ENCODE data around the gene HOXB1. TPM values are rescaled to one million over a fixed set of nuclear protein-coding genes. Genes with fewer than 3 reads are reported as not detected.
A peak's percentile ranks its signal among the peaks of the same experiment; 100 is the strongest.

HOXB1 gene
- total RNA-seq, 2 donors from 2014 or later, result not detected

DNA sequence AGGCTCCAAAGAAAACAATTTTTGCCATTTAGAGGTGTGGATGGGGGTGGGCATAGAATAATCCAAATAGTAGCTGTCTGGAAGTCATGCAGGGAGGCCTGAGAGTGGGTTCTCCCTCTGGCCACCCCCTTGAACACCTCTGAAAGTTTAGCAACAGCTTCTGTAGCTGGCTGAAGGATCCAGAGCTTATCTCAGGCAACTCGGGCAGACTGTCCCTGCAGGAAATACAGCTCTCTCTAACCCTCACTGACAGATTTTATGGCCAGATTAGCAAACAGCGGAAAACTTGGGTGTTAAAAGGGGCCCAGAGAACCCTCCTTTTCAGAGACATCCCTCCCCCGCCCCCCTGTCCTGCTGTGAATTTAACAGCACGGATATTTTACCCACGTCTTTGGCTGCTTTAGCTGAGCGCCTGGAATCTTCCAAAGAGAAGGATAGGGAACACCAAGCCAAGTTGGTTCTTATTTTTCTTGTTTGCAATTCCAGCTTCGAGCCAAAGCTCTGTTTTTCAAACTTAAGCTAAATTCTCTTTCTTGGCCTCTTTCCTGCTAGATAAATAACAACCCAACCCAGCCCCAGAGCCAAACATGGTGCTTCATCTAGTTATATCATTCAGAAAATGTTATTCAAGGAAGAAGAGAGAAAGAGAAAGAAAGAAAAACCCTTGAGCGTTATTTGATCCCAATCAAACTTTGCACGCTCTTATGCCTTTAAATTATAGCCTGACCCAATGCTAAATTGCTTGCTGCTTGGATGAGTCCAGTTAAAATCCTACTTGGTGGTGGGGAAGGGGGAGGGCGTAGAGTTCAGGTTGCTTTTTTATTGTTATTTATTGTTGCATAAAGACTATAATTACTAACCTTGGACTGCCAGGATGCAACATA is 16.4 kb upstream of the HOXB1 start:
- ATAC-seq, result no peak
- no peaks in the 10 kb centered on the region for H3K27me3 Mint-ChIP-seq
- peaks cover 9% of the 10 kb centered on the region for H3K36me3 Mint-ChIP-seq
- H3K27ac Mint-ChIP-seq, result peak overlapping the region; percentile 99 to 100
- peak overlapping the region; percentile 94 for H3K4me3 Mint-ChIP-seq
- peaks cover 37 to 42% of the 10 kb centered on the region in 2 donors for H3K4me1 Mint-ChIP-seq (ENCODE audit: low read depth in 2 of 2)
- H3K9me3 Mint-ChIP-seq, result no peaks in the 10 kb centered on the region
- no peak for DNase-seq (ENCODE audit: low spot score)

DNA sequence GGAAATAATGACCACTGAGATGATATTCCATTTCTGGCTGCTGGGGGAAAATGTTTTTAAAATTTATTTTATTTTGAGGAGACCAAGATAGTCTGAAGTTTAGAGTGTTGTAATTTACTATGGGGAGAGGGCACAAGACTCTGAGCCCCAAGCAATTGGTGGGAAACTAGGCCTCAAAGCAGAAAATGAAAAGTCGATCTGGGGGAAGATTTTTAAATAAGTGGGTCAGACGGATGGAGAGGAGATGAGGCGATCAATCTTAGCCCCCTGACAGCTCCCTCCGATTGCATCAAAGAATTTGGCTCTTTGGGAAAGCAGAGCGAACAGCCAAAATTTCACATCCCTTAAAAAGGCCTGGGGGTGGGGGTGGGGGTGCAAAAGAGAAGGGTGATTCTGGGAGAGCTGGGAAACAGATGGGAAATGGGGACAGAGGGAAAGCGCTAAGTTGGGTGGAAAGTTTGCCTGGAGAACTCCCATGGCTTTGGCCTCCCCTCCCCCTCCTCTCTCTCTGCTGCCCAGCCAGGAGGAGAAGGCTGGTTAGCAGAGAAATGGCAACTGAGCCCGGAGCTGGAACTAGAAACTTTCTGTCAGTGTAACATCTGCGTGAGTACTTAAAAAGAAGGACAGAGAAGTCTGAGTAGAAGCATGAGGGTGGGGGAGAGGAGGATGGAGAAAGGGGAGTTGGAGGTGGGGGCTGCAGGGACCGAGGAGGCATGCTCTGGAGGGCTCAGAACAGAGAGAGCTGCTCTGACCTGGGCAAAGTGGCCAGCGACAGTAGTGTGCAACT is 15.5 kb upstream of the HOXB1 start:
- Mint-ChIP-seq H3K9me3 (no peaks in the 10 kb centered on the region), H3K4me3 (peak overlapping the region; percentile 94), H3K27me3 (no peaks in the 10 kb centered on the region), H3K36me3 (peaks cover 10% of the 10 kb centered on the region), H3K4me1 (ENCODE audit: low read depth in 2 of 2) (peaks cover 42 to 46% of the 10 kb centered on the region in 2 donors), H3K27ac (peak overlapping the region; percentile 99 to 100)
- no peak for DNase-seq (ENCODE audit: low spot score)
- ATAC-seq, result no peak

DNA sequence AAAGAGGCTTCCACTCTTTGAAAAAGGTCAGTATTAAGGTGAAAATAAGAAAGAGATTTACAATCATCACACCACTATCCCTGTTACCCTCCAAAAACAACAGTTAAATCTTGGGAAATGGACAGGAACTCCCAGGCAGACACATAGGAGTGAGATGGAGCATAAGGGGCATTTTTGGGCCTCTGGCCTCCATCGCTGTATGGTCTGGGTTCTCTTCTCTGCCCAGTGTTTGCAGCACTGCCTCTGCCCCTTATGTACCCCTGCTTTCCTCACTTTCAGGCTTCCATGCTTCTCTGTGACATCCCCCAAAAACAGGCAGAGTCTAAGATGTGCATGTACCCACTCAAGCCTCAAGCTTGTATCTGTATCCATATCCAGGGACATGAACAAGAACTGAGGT is 14.7 kb upstream of the HOXB1 start:
- DNase-seq (ENCODE audit: low spot score) (no peak), ATAC-seq (no peak)
- H3K27ac Mint-ChIP-seq, result peak overlapping the region; percentile 99 to 100
- peaks cover 45 to 51% of the 10 kb centered on the region in 2 donors for H3K4me1 Mint-ChIP-seq (ENCODE audit: low read depth in 2 of 2)
- no peaks in the 10 kb centered on the region for H3K27me3 Mint-ChIP-seq
- no peaks in the 10 kb centered on the region for H3K9me3 Mint-ChIP-seq
- H3K4me3 Mint-ChIP-seq, result peak overlapping the region; percentile 94
- peaks cover 10% of the 10 kb centered on the region for H3K36me3 Mint-ChIP-seq

DNA sequence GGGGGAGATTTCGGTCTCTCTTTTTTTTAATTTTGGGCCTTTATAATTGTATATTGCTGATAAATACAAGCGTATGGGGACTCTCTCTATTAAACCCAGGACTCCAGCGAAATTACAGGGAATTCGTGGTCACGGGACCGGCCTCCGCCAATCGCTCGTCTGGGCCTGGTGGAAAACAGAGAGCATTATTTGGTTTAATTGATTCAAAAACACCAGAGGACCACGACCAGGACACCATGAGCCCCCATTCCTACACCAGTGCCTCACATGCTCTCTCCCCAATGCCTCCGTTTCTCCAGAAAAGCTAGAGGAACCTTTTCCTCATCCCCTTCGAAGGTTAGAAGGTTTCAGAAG is 14.2 kb upstream of the HOXB1 start, which contains the start of gene HOXB2:
Gene HOXB2 (minus strand): TSS at position 88 of the 354 bp plus-strand sequence. CDS start 198 bp downstream, outside the sequence.
- peaks cover 45 to 51% of the 10 kb centered on the region in 2 donors for H3K4me1 Mint-ChIP-seq (ENCODE audit: low read depth in 2 of 2)
- H3K9me3 Mint-ChIP-seq, result no peaks in the 10 kb centered on the region
- H3K4me3 Mint-ChIP-seq, result peak within 1 kb of the TSS; percentile 94
- no peaks in the 10 kb centered on the region for H3K27me3 Mint-ChIP-seq
- no peak for DNase-seq (ENCODE audit: low spot score)
- H3K36me3 Mint-ChIP-seq, result peaks cover 10% of the 10 kb centered on the region
- peak within 1 kb of the TSS; percentile 99 to 100 for H3K27ac Mint-ChIP-seq
- no peak for ATAC-seq

DNA sequence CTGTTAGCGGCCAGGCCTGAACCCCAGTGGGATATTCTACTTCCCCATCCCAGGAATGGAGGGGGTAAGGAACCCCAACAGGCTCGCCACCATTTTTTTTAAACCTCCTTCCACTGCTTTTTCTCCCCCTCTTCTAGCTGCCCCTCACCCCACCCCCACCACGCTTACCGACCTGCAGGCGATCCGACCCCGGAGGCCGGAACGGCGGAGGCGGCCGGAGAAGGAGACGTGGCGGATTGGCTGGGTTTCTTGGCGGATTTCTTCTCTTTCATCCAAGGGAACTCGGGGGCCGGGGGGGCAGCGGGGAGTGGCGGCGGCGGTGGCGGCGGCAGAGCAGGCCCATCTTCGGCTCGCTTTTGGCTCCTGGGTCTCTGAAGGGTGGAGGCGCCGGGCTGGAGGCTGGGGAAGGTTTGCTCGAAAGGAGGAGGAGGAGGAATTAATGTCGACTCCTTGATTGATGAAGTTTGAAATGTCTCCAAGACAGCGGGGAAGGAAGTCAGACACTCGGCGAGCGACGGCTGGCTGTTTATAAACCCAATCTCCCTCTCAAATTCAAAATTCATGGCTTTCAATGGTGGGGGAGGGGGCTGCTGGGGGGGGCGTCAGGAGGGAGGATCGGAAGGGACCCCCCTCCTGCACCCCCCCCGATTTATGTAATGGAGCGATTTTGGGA is 13.7 kb upstream of the HOXB1 start:
- Mint-ChIP-seq H3K27me3 (no peaks in the 10 kb centered on the region), H3K4me3 (peak overlapping the region; percentile 94), H3K9me3 (no peaks in the 10 kb centered on the region), H3K27ac (peak overlapping the region; percentile 99 to 100), H3K4me1 (ENCODE audit: low read depth in 2 of 2) (peaks cover 45 to 51% of the 10 kb centered on the region in 2 donors), H3K36me3 (peaks cover 10% of the 10 kb centered on the region)
- DNase-seq (ENCODE audit: low spot score), result peak; percentile 67
- ATAC-seq, result peak; percentile 15 to 50

DNA sequence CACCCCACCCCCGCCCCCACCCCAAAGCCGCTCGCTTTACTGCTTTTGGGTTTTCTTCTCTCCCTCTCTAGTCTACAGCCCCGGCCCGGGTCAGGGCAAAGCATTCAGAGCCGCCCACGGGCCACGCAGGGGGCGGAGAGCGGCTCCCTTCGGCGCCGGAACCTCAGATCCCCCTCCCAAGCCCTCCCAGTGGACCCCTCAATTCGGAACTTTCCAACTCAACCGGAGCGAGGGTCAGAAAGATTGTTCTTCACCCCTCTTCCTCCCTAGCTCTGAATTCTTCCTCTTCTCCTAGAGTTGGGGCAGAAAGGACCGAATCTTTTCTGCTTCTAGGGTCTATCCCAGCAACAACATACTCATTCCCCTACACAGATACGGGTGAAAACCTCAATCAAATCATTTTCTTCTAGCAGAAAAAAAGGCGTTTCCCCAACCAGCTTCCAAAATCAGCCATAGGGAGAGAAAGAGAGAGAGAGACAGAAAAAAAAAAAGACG is 13.1 kb upstream of the HOXB1 start:
- peak; percentile 68 for DNase-seq (ENCODE audit: low spot score)
- Mint-ChIP-seq H3K27me3 (no peaks in the 10 kb centered on the region), H3K36me3 (peaks cover 10% of the 10 kb centered on the region), H3K4me3 (peak overlapping the region; percentile 94), H3K27ac (peak overlapping the region; percentile 99 to 100), H3K9me3 (no peaks in the 10 kb centered on the region), H3K4me1 (ENCODE audit: low read depth in 2 of 2) (peaks cover 45 to 51% of the 10 kb centered on the region in 2 donors)
- ATAC-seq, result peak; percentile 48 to 66

DNA sequence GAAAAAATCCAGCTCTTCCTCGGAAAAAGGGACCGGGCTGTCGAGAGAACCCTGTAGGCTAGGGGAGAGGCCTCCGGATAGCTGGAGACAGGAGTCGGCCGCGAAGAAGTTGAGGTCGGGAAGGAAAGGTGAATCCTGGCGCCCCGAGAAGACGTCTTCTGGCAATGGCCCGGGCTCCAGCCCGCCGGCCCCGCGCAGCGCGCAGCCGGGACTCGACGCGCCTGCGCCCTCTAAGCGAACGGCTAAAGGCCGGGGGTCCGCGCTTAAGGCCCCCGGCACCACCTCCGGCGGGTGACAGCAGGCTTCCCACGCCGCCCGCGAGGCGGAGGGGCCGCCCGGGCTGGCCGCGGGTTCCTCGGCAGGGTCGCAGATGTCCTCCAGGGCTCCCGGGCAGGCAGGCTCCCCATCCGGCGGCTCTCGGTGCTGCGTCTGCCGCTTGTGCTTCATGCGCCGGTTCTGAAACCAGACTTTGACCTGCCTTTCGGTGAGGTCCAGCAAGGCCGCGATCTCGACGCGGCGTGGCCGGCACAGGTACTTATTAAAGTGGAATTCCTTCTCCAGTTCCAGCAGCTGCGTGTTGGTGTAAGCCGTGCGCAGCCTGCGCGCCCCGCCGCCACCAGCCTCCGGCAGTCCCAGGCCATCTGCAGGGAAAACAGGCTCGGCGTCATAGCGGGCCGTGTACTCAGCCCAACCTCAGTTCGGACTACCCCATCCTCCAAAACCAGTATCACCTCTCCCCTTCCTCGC is 12.5 kb upstream of the HOXB1 start:
- Mint-ChIP-seq H3K4me3 (peak overlapping the region; percentile 95), H3K27me3 (no peaks in the 10 kb centered on the region), H3K4me1 (ENCODE audit: low read depth in 2 of 2) (peaks cover 41 to 49% of the 10 kb centered on the region in 2 donors), H3K36me3 (peaks cover 10% of the 10 kb centered on the region), H3K9me3 (no peaks in the 10 kb centered on the region), H3K27ac (peak overlapping the region; percentile 99 to 100)
- ATAC-seq (peak; percentile 70 to 76), DNase-seq (ENCODE audit: low spot score) (peak; percentile 74)

DNA sequence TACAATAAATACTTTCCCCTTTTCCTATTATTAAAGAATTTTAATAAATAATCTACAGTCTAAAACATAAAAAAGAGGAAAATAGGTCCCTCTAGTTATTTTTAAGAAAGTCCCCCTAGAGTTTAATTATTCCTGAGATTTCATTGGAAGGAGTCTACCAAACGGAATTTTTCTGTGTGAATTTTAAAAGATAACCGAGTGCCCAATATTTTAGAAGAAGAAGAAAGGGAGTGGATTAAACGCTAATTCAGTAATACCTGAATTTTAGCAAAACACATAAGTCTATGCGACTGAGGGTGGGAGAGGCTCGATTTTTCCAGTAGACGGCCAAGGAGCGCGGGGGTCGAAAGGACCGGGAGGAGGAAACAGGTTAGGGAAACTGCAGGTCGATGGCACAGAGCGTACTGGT is 11.9 kb upstream of the HOXB1 start:
- H3K27me3 Mint-ChIP-seq, result no peaks in the 10 kb centered on the region
- H3K27ac Mint-ChIP-seq, result peak overlapping the region; percentile 99 to 100
- DNase-seq (ENCODE audit: low spot score), result no peak
- peaks cover 35 to 43% of the 10 kb centered on the region in 2 donors for H3K4me1 Mint-ChIP-seq (ENCODE audit: low read depth in 2 of 2)
- H3K9me3 Mint-ChIP-seq, result no peaks in the 10 kb centered on the region
- peak overlapping the region; percentile 95 for H3K4me3 Mint-ChIP-seq
- no peak for ATAC-seq
- peaks cover 10% of the 10 kb centered on the region for H3K36me3 Mint-ChIP-seq

DNA sequence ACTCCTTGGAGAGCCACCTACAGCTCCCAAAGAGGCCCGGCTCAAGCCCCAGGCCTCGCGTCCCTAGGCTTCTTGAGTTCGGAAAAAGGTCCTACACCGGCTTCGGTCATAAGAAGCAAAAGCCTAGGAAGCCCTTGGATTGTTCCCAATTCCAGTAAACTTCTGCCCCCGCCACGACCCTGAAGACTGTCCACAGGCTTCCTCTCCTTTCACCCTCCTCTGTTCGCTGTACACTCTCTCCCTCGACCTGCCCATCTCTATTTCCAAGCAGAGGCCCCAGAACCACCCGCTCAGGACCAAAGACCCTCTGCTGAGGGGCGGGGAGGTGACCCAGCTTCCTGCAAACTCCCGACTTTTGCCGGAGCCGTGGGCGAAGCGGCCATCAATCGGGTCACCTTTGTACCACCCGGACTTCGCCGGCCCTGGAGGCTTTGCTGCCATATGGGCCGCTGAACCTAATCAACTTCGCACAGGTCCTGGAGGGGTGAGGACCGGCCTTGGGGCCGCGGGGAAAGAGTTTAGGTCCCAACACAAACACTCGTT is 11.4 kb upstream of the HOXB1 start:
- peak in 1 of 2 donors; percentile 29 for ATAC-seq
- no peaks in the 10 kb centered on the region for H3K9me3 Mint-ChIP-seq
- H3K27me3 Mint-ChIP-seq, result no peaks in the 10 kb centered on the region
- H3K27ac Mint-ChIP-seq, result peak overlapping the region; percentile 99 to 100
- peak overlapping the region; percentile 95 for H3K4me3 Mint-ChIP-seq
- peaks cover 10% of the 10 kb centered on the region for H3K36me3 Mint-ChIP-seq
- peaks cover 30 to 38% of the 10 kb centered on the region in 2 donors for H3K4me1 Mint-ChIP-seq (ENCODE audit: low read depth in 2 of 2)
- DNase-seq (ENCODE audit: low spot score), result peak; percentile 68

DNA sequence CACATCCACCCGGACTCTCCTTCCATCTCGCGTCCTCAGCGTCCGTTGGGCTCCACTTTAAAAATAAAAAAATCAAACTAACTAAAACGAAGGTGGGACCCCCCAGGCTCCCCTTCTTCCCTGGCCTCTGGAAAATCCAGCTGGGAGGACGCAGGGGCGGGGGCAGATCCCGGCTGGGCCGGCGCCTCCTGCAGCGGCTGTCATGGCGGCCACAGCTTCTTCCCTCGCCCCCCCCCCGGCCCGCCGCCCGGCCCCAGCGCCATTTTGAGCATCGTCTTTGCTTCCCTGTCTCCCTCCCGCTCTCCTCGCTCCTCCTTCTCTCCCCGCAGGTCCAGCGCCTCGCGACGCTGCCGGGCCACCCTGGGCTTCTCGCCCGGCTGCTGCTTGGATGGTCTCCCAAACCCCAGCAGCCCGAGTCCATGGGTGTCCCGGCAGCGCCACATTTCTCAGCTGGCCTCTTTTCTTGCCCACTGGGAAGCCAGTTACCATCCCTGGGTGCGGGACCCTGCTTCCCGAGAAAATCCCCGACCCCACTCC is 10.8 kb upstream of the HOXB1 start:
- Mint-ChIP-seq H3K27me3 (no peaks in the 10 kb centered on the region), H3K27ac (peak overlapping the region; percentile 99 to 100), H3K4me1 (ENCODE audit: low read depth in 2 of 2) (peaks cover 28 to 32% of the 10 kb centered on the region in 2 donors), H3K4me3 (peak overlapping the region; percentile 95), H3K36me3 (peaks cover 10% of the 10 kb centered on the region), H3K9me3 (no peaks in the 10 kb centered on the region)
- DNase-seq (ENCODE audit: low spot score), result no peak
- ATAC-seq, result peak; percentile 45 to 66

DNA sequence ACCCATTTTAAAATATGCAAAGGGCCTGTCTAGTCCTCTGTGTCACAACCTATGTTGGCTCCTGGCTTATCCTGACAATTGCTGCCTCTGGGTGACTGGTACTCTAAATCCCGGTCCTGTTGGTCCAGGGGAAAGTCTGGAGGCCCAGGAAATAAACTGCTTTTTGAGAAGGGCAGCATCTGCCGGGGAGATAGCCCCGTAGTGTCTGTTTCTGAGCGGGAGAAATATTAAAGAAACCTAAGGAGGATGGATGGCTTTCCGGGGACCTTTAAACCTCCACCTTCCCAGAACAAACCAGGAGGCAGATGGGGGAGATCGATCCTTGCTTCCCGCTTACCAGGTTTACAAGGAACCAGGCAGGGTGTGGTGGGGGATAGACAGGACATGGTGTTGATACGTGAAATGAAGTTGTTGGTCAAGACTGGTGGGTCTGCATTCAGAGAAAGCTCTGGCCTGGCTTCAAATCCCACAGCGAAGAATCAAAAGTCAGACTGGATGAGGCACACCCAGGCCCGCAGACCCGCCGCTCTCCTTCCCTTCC is 10.3 kb upstream of the HOXB1 start:
- no peak for DNase-seq (ENCODE audit: low spot score)
- Mint-ChIP-seq H3K4me1 (ENCODE audit: low read depth in 2 of 2) (peaks cover 23 to 27% of the 10 kb centered on the region in 2 donors), H3K36me3 (peaks cover 10% of the 10 kb centered on the region), H3K4me3 (peak overlapping the region; percentile 95), H3K27me3 (no peaks in the 10 kb centered on the region), H3K9me3 (no peaks in the 10 kb centered on the region), H3K27ac (peak overlapping the region; percentile 99 to 100)
- peak; percentile 2 to 14 for ATAC-seq

DNA sequence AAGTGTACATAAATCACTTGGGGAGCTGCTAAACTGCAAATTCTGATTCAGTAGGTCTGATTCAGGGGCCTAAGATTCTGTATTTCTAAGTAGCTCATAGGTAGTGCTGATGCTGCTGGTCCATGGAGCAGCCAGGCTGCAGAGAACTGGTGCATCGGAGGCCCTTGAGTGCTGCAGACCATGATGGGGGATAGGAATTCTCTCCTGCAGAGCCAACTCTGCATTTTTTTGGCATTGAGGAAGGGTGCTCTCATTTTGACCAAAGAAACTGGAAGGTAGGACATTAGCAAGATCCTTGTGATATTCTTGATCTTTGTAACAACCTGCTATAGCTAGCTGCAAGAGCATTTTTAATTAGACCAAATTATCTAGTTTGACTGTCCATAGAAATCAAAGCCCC is 9.4 kb upstream of the HOXB1 start:
- Mint-ChIP-seq H3K9me3 (no peaks in the 10 kb centered on the region), H3K4me3 (no peak overlapping the region), H3K27me3 (no peaks in the 10 kb centered on the region), H3K36me3 (peaks cover 10% of the 10 kb centered on the region), H3K4me1 (ENCODE audit: low read depth in 2 of 2) (peaks cover 15 to 18% of the 10 kb centered on the region in 2 donors), H3K27ac (peak overlapping the region; percentile 24 to 100)
- DNase-seq (ENCODE audit: low spot score) (no peak), ATAC-seq (no peak)
